Activated CD8-positive, alpha-beta T cell treated with anti-CD3 and anti-CD28 coated beads, Interleukin-2, amount 10 ng/mL, durations not matched to agents 7 days and 5 days (primary cell): Measurements from ENCODE around the gene SSNA1. TPM values are rescaled to one million over a fixed set of nuclear protein-coding genes. Genes with fewer than 3 reads are reported as not detected.

Experiments
- ATAC-seq: fragments of 150-1000 bp; cut with Tn5 transposase; one replicate; pipeline ENCODE4 v1.10.0; 2021; ENCODE audit warnings: moderate library complexity
- CTCF ChIA-PET: fragments of 350-600 bp; sonication (Branson Sonifier 250); formaldehyde crosslinking; loops from one replicate; lab custom pipeline; 2021; ENCODE audit warnings: antibody characterized with exemption; lab: Charles Lee
- POLR2A ChIA-PET: fragments of 350-600 bp; sonication (Branson Sonifier 250); formaldehyde crosslinking; loops from one replicate; lab custom pipeline; 2021; ENCODE audit warnings: antibody characterized with exemption; lab: Charles Lee
- DNase-seq: peaks from one replicate; pipeline ENCODE4 v3.0.0-alpha.2; 2020
- H3K27ac Mint-ChIP-seq: one replicate; pipeline ENCODE4 v1.8.0; 2021; ENCODE audit warnings: mild to moderate bottlenecking, mixed read lengths
- H3K27me3 Mint-ChIP-seq: one replicate; pipeline ENCODE4 v1.8.0; 2021; ENCODE audit warnings: low read depth, mixed read lengths
- H3K36me3 Mint-ChIP-seq: one replicate; pipeline ENCODE4 v1.8.0; 2021; ENCODE audit warnings: low read depth, mixed read lengths
- H3K4me1 Mint-ChIP-seq: one replicate; pipeline ENCODE4 v1.8.0; 2021; ENCODE audit warnings: low read depth, mixed read lengths
- H3K4me3 Mint-ChIP-seq: one replicate; pipeline ENCODE4 v1.8.0; 2021; ENCODE audit warnings: mild to moderate bottlenecking, mixed read lengths
- H3K9me3 Mint-ChIP-seq: one replicate; pipeline ENCODE4 v1.8.0; 2022; ENCODE audit warnings: mixed read lengths; ENCODE audit not compliant: insufficient read depth
- total RNA-seq, 2 experiments: library from RNA; stranded (reverse); gene quantifications; one replicate each; pipeline ENCODE4 v1.2.3, GENCODE V29; 2021

Gene SSNA1
- total RNA-seq, 2 experiments from 2014 or later = 88.2 to 90.0 TPM

GRCh38 chr9:137191245-137191644 lies 2.8 kb downstream of the SSNA1 start:
- peaks cover 35% of the 10 kb centered on the region for H3K4me1 Mint-ChIP-seq
- H3K36me3 Mint-ChIP-seq = peaks cover 8% of the 10 kb centered on the region
- no peak for DNase-seq
- H3K27ac Mint-ChIP-seq = no peak overlapping the region
- H3K4me3 Mint-ChIP-seq = no peak overlapping the region
- ChIA-PET CTCF (interaction anchor here (1.5 to 1.7 kb wide), 2 partner anchors 36 to 72 kb away, joined by 4 read pairs; partner anchors contain the start of gene RNF224), POLR2A (interaction anchor here (0.8 to 1.3 kb wide), 2 partner anchors 14 to 62 kb away, joined by 3 to 5 read pairs; partner anchors contain the start of gene TMEM203)
- no peak for ATAC-seq
- no peaks in the 10 kb centered on the region for H3K9me3 Mint-ChIP-seq
- H3K27me3 Mint-ChIP-seq = no peaks in the 10 kb centered on the region

GRCh38 chr9:137191691-137192447 lies 3.4 kb downstream of the SSNA1 start:
- Mint-ChIP-seq H3K4me1 (peaks cover 29% of the 10 kb centered on the region), H3K36me3 (peaks cover 6% of the 10 kb centered on the region), H3K27ac (no peak overlapping the region), H3K27me3 (no peaks in the 10 kb centered on the region), H3K4me3 (no peak overlapping the region), H3K9me3 (no peaks in the 10 kb centered on the region)
- ChIA-PET POLR2A (interaction anchor here (0.6 to 1.3 kb wide), 2 partner anchors 13 to 57 kb away, joined by 3 to 5 read pairs; partner anchors contain the start of gene TMEM203), CTCF (interaction anchor here (0.7 to 1.5 kb wide), 3 partner anchors 9 to 157 kb away, joined by 3 to 4 read pairs (median 3); partner anchors contain the start of gene RNF224)
- ATAC-seq (no peak), DNase-seq (no peak)

- Mint-ChIP-seq H3K4me1 (peaks cover 23% of the 10 kb centered on the region), H3K9me3 (no peaks in the 10 kb centered on the region), H3K27me3 (no peaks in the 10 kb centered on the region), H3K36me3 (peaks cover 5% of the 10 kb centered on the region), H3K4me3 (no peak overlapping the region), H3K27ac (no peak overlapping the region)
- DNase-seq (no peak), ATAC-seq (no peak)
- ChIA-PET CTCF (interaction anchor here (0.7 to 1.5 kb wide), 3 partner anchors 9 to 158 kb away, joined by 3 to 4 read pairs (median 3); partner anchors contain the start of gene RNF224), POLR2A (interaction anchor here (0.6 to 1.6 kb wide), 3 partner anchors 13 to 58 kb away, joined by 3 to 5 read pairs (median 4); partner anchors contain the start of genes TMEM203 and TUBB4B)
Measured at GRCh38 chr9:137192448-137192780, 3.9 kb downstream of the SSNA1 start.

DNA sequence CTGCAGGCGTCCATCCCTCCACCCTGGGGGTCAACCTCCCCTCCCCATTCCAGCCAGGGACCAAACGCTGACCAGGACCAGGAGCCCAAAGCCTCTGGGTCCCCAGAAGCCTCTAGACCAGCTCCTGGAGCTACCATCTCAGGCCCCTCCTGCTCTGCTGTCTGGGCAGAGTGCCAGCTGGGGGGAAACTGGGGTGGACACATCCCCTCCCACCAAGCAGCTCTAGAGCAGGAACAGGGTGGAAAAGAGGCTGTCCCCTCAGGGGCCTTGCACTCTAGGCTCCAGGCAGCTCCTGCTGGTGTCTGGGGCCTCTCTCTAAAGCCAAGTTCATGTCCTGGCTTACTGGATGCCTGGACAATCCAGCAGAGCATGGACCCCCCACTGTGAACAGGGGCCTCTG lies 4.4 kb downstream of the SSNA1 start:
- Mint-ChIP-seq H3K4me3 (no peak overlapping the region), H3K27ac (no peak overlapping the region), H3K27me3 (no peaks in the 10 kb centered on the region), H3K4me1 (peaks cover 19% of the 10 kb centered on the region), H3K36me3 (peaks cover 5% of the 10 kb centered on the region), H3K9me3 (no peaks in the 10 kb centered on the region)
- no peak for DNase-seq
- ChIA-PET CTCF (interaction anchor here (1.2 to 1.5 kb wide), 3 partner anchors 34 to 158 kb away, joined by 3 to 5 read pairs (median 4); partner anchors contain the start of gene RNF224), POLR2A (interaction anchor here (1.0 to 1.6 kb wide), 2 partner anchors 12 to 48 kb away, joined by 3 to 4 read pairs; partner anchors contain the start of gene TUBB4B)
- ATAC-seq = no peak

GRCh38 chr9:137193771-137194170 lies 5.3 kb downstream of the SSNA1 start:
- no peaks in the 10 kb centered on the region for H3K9me3 Mint-ChIP-seq
- DNase-seq = no peak
- H3K27me3 Mint-ChIP-seq = no peaks in the 10 kb centered on the region
- peaks cover 5% of the 10 kb centered on the region for H3K36me3 Mint-ChIP-seq
- CTCF ChIA-PET = interaction anchor here (1.2 kb wide), 1 partner anchor 43 kb away, joined by 5 read pairs; no protein-coding TSS in a partner anchor
- H3K27ac Mint-ChIP-seq = no peak overlapping the region
- POLR2A ChIA-PET = interaction anchor here (1.0 to 1.6 kb wide), 2 partner anchors 11 to 47 kb away, joined by 3 to 4 read pairs; partner anchors contain the start of gene TUBB4B
- peaks cover 24% of the 10 kb centered on the region for H3K4me1 Mint-ChIP-seq
- ATAC-seq = no peak
- H3K4me3 Mint-ChIP-seq = no peak overlapping the region

DNA sequence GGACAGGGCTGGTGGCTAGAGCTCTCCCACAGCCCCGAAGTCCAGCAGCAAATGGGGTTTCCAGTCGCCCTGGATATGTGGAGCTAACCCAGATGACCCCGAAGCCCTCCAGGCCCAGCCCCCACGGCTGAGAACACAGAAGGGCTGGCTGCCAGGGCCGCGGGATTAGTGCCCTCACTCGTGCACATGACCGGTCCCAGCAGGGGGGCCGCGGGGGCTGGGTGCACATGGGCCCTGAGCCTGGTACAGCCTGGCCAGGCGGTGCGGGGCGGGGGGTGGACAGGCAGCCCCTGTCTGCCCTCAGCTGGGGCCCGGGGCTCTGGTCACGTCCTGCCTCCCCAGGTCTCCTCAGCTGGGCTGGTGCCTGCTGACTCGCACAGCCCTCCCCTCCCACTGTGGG lies 5.9 kb downstream of the SSNA1 start:
- H3K27ac Mint-ChIP-seq = no peak overlapping the region
- ChIA-PET POLR2A (interaction anchor here (1.3 kb wide), 1 partner anchor 46 kb away, joined by 4 read pairs; the partner anchor contains the start of gene TUBB4B), CTCF (no interaction called here)
- H3K36me3 Mint-ChIP-seq = peaks cover 1% of the 10 kb centered on the region
- ATAC-seq (no peak), DNase-seq (no peak)
- H3K27me3 Mint-ChIP-seq = no peaks in the 10 kb centered on the region
- H3K4me1 Mint-ChIP-seq = peaks cover 23% of the 10 kb centered on the region
- H3K9me3 Mint-ChIP-seq = no peaks in the 10 kb centered on the region
- H3K4me3 Mint-ChIP-seq = no peak overlapping the region

GRCh38 chr9:137194909-137195308 lies 6.4 kb downstream of the SSNA1 start:
- H3K4me3 Mint-ChIP-seq = no peak overlapping the region
- ChIA-PET POLR2A (interaction anchor here (0.7 to 1.4 kb wide), 3 partner anchors 10 to 59 kb away, joined by 3 to 5 read pairs (median 4); partner anchors contain the start of gene TUBB4B), CTCF (interaction anchor here (1.6 kb wide), 1 partner anchor 18 kb away, joined by 3 read pairs; no protein-coding TSS in a partner anchor)
- H3K27me3 Mint-ChIP-seq = no peaks in the 10 kb centered on the region
- DNase-seq = no peak
- no peaks in the 10 kb centered on the region for H3K9me3 Mint-ChIP-seq
- no peak overlapping the region for H3K27ac Mint-ChIP-seq
- ATAC-seq = no peak
- H3K4me1 Mint-ChIP-seq = peaks cover 20% of the 10 kb centered on the region
- no peaks in the 10 kb centered on the region for H3K36me3 Mint-ChIP-seq

DNA sequence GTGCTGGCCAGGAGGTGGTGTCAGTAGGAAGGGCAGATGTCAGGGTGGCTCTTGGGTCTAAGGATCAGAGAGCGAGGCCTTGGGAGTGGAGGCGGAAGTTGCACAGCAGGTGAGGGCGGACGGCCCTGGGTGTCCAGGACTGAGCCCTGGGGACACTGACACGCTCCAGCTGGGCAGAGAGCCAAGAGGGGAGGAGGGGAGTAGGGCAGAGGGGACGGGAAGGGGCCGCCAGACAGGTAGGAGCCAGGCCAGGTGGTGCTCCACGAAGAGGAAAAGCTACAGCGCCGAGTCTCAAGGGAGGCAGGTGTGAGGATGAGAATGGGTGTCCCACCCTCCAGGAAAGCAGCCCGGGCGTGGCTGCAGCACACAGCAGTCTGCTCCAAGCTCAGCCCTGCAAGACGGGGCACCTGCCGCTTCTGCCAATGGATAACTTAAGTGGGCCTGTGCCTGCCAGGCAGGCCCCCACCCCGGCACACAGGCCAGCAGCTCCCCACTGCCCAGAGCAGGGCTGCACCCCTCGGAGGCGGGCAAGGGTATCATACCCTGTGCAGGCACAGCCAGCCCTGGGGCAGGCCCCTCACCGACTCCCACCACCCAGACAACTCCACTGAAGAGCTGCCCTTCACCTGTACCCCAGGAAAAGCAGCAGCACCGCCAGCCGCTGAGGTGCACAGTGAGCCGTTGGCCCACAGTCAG lies 7.2 kb downstream of the SSNA1 start:
- POLR2A ChIA-PET = interaction anchor here (0.7 to 1.4 kb wide), 3 partner anchors 9 to 58 kb away, joined by 3 to 5 read pairs (median 4); partner anchors contain the start of gene TUBB4B

GRCh38 chr9:137198051-137198901 lies 9.8 kb downstream of the SSNA1 start:
- no peaks in the 10 kb centered on the region for H3K27me3 Mint-ChIP-seq
- ATAC-seq = no peak
- H3K4me3 Mint-ChIP-seq = no peak overlapping the region
- ChIA-PET POLR2A (interaction anchor here (2.0 to 3.4 kb wide), 2 partner anchors 10 to 68 kb away, joined by 5 to 27 read pairs; partner anchors contain the start of genes ANAPC2 and SSNA1), CTCF (interaction anchor here (1.2 to 2.1 kb wide), 2 partner anchors 9 to 38 kb away, joined by 4 to 12 read pairs; partner anchors contain the start of genes ANAPC2 and SSNA1)
- peaks cover 4% of the 10 kb centered on the region for H3K36me3 Mint-ChIP-seq
- no peaks in the 10 kb centered on the region for H3K9me3 Mint-ChIP-seq
- H3K27ac Mint-ChIP-seq = no peak overlapping the region
- DNase-seq = no peak
- peaks cover 27% of the 10 kb centered on the region for H3K4me1 Mint-ChIP-seq

More for the DNA sequence above, 7.2 kb downstream of the SSNA1 start:
- no peak for DNase-seq
- Mint-ChIP-seq H3K36me3 (no peaks in the 10 kb centered on the region), H3K9me3 (no peaks in the 10 kb centered on the region), H3K27ac (no peak overlapping the region), H3K4me3 (no peak overlapping the region), H3K4me1 (peaks cover 14% of the 10 kb centered on the region), H3K27me3 (no peaks in the 10 kb centered on the region)
- CTCF ChIA-PET = interaction anchor here (1.6 kb wide), 1 partner anchor 19 kb away, joined by 3 read pairs; no protein-coding TSS in a partner anchor
- no peak for ATAC-seq

DNA sequence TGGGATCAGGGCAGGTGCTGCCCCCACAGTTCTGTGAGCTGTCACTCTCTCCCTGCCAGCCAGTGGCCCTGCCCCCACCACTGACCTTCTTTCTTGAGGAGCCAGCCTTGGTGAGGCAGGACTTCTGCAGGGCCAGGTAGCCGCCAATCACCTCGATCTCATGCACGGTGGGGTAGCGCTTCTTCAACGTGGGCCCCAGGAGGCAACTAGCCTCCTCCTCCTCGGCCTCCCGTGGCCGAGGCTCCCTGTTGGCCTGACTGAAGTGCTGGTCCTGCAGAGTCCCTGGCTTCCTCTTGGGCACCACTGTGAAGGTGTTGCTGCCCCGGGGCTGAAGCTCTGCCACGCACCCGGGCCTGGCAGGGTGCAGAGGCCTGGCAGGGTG lies 10.4 kb downstream of the SSNA1 start:
- H3K4me3 Mint-ChIP-seq = no peak overlapping the region
- peaks cover 32% of the 10 kb centered on the region for H3K4me1 Mint-ChIP-seq
- DNase-seq (no peak), ATAC-seq (no peak)
- ChIA-PET POLR2A (interaction anchor here (2.0 to 3.4 kb wide), 2 partner anchors 10 to 69 kb away, joined by 5 to 27 read pairs; partner anchors contain the start of genes ANAPC2 and SSNA1), CTCF (interaction anchor here (1.2 to 2.1 kb wide), 2 partner anchors 10 to 37 kb away, joined by 4 to 12 read pairs; partner anchors contain the start of genes ANAPC2 and SSNA1)
- H3K36me3 Mint-ChIP-seq = peaks cover 4% of the 10 kb centered on the region
- H3K27ac Mint-ChIP-seq = no peak overlapping the region
- no peaks in the 10 kb centered on the region for H3K9me3 Mint-ChIP-seq
- H3K27me3 Mint-ChIP-seq = no peaks in the 10 kb centered on the region
